Measurements from ENCODE around the gene RGP1.

DNA sequence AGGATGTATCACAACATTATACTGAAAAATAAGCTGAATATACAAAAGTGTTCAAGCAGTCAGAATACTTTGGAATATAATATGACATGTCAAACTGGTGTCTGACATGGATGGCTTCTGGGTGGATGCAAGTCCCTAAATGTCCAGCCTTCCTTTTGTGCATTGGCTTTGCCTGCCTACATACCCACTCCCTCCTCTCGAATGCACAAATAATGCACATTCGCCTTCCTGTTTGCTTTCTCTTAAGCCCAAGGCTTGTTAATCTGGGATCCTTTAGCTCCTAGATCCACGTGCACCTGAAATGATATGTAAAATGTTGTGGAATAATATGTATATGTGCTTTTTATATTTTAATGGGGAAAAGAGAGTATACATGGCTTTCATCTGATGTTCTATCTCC, 29.4 kb downstream of the RGP1 start:
- TF ChIP-seq, protein P1, sequence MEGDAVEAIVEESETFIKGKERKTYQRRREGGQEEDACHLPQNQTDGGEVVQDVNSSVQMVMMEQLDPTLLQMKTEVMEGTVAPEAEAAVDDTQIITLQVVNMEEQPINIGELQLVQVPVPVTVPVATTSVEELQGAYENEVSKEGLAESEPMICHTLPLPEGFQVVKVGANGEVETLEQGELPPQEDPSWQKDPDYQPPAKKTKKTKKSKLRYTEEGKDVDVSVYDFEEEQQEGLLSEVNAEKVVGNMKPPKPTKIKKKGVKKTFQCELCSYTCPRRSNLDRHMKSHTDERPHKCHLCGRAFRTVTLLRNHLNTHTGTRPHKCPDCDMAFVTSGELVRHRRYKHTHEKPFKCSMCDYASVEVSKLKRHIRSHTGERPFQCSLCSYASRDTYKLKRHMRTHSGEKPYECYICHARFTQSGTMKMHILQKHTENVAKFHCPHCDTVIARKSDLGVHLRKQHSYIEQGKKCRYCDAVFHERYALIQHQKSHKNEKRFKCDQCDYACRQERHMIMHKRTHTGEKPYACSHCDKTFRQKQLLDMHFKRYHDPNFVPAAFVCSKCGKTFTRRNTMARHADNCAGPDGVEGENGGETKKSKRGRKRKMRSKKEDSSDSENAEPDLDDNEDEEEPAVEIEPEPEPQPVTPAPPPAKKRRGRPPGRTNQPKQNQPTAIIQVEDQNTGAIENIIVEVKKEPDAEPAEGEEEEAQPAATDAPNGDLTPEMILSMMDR (IDR thresholded peaks at IDR 0.05; ENCODE audit: insufficient read depth, low read depth, low read length), result no peak
- no peak for TF ChIP-seq EZH2 (IDR thresholded peaks at IDR 0.05; ENCODE audit: insufficient read depth, low read length)

Measured in astrocyte (in vitro differentiated cells and primary cell).